ENCODE measurements around the gene PLOD1. TPM values are rescaled to one million over a fixed set of nuclear protein-coding genes. Genes with fewer than 3 reads are reported as not detected.
A peak's percentile ranks its signal among the peaks of the same experiment; 100 is the strongest.
"Not testable (repeated sequence)": the region's sequence is repeated elsewhere in the genome, so short reads cannot be mapped to it uniquely, and the experiment has no call there.

Gene PLOD1
- total RNA-seq, result 52.6 TPM
- long read RNA-seq, transcript PLOD1-201 (19 exons, 2,940 nt), result major isoform, 32 of 71 reads
- long read RNA-seq, partial matches to known transcripts, result 35 of 71 reads
- long read RNA-seq, other reads (novel, unspliced or antisense), result 3 of 71 reads

DNA sequence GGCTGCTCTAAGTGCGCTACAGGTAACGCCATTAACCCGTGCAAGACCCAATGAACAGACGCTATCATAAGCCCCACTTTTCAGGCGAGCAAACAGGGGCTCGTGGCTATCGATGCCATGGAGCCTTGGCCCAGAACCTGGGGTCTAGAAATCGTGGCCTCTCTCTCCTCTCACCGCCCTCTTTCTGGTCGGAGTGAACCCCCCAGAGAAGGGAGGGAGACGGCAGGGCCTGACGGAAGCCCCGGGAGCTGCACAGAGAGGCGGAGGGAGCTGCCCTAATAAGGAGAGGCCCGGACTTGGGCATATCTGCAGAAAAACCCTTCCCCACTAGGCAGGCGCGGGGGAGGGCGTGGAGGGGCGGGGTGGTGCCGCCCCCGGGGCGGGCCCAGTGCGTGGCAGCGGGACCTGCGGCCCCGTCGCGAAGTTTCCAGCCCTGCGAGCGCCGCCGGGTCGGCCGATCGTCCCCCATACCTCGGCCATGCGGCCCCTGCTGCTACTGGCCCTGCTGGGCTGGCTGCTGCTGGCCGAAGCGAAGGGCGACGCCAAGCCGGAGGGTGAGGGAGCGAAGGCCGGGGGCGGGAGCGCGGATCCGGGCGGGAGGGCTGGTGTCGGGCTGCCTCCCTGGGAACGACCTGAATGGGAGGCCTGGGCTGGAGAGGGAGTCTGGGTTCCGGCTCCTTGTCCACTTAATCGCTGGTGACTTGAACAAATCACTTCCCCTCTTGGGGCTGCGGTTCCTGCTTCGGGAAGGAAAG, at the start of gene PLOD1:
Gene PLOD1 (plus strand): TSS at position 416 of the 755 bp plus-strand sequence. CDS start 63 bp downstream, at position 479.
- intact Hi-C loops (cut with DNase I), result loop anchor here (5.0 kb wide), 1 partner anchor 43 kb away; no protein-coding TSS in a partner anchor
- peak; percentile 95 for DNase-seq (ENCODE audit: low spot score)

DNA sequence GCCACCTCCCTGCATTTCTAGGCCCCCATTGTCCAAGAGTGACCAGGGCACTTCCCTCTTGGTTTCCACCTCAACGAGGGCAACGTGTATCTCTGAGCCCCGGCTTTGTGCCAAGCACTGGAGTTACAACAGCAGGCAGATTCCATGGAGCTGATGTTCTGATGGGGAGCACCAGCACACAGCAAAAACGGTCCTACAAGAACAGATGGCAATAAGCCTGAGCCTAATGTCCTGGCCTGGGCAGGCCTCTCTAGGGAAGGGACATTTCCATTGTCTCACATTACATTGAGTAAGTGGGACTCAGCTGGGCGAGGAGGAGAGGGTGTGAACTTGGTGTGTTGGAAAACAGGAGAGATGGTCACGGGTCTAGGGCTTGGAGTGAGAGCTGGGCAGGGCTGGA, 48.6 kb upstream of the PLOD1 start:
- intact Hi-C loops (cut with DNase I), result loop anchor here (2.0 kb wide), 2 partner anchors 95 to 105 kb away; no protein-coding TSS in a partner anchor

DNA sequence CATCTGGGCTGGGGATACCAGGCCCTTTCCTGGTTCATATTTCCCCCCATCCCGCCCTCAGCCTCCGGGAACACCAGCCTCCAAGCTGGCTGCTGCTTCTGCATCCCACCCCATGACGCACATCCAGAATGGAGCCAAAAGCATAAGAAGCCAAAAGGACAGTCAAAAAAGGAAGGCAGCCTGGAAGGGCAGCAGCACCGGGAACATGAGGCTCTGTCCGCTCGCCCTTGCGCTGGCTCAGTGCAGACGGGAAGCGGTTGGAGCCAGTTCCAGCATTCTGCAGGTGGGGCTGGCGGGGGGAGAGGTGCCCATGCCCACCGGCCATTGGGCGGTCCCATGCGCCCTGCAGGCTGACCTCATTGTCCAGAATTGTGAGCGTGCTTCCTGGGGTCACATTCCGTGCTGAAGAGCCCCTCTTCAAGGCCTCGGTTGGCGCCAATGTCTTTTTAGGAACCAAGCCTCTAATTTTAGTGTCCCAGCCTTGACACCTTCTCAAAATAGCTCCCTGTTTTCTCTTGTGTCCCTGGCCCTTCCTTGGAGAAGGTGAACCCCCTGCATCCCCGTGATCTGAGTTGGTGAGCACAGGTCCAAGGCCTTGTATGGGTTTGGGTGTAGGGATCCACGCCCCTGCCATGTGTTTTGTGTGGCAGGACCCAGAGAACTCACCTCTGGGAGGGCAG, 47.4 kb upstream of the PLOD1 start:
- intact Hi-C loops (cut with DNase I), result loop anchor here (1.0 to 2.0 kb wide), 4 partner anchors 13 to 104 kb away; no protein-coding TSS in a partner anchor
- DNase-seq (ENCODE audit: low spot score), result peak; percentile 90

More for the DNA sequence above, 48.6 kb upstream of the PLOD1 start:
- no peak for DNase-seq (ENCODE audit: low spot score)

DNA sequence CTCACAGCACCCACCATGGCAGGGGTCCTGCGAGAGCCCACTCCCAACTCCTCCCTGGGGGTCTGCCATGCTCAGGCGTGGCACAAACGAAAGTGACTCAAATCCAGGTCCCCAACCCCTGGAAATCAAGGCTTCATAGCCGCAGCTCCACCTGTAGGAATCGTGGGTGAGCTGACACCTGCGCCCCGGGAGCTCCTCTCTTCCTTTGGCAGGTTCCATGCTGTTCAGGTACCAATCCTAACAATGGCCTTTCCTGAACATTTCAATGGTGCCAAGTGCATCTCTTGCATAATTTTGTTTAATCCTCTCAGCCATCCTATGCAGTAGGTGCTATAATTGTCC, 46.9 kb upstream of the PLOD1 start:
- intact Hi-C loops (cut with DNase I), result loop anchor here (1.0 to 2.0 kb wide), 5 partner anchors 13 to 103 kb away; no protein-coding TSS in a partner anchor
- DNase-seq (ENCODE audit: low spot score), result no peak

DNA sequence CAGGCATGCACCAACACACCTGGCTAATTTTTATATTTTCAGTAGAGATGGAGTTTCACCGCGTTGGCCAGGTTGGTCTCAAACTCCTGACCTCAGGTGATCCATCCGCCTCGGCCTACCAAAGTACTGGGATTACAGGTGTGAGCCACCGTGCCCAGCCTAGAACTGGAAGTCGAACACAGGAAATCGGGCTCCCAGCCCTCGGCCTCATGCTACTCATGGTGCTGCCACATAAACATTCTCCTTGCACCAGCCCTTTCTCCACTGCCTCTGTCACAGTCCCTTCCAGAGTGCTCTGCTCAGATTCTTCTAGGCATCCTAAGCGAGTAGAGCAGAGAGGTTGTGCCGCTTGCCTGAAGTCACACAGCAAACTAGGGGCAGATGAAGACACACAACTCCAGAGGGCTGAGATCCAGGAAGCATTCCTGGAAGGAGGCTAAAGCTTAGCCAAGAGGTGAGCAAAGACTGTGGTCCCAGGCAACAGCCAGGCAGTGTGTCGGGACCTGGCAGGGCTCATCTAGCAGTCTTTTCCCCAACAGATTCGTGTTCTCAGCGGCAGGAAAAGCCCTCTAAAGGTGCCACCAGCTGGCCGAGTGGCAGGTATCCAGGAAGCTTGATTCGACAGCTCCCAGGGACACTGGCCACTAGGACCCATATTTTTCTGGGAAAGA, 46.2 kb upstream of the PLOD1 start:
- DNase-seq (ENCODE audit: low spot score), result no peak
- intact Hi-C loops (cut with DNase I), result loop anchor here (1.0 kb wide), 1 partner anchor 47 kb away; no protein-coding TSS in a partner anchor

DNA sequence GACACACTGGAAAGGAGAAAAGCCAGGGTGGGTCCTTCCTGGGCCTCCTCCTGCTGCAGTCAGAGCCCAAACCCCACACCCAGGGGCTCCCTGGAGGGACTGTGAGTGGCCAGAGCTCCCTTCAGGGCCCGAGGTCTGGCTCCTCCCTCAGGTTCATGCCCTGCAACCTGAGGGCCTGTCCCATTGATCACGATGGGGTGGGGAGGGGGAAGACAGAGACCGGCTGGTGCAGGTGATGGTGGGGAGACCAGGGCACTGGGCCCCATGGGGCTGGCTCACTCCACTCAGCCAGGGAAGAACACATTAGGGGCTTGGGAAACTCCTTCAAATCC, 45.7 kb upstream of the PLOD1 start:
- DNase-seq (ENCODE audit: low spot score), result no peak
- intact Hi-C loops (cut with DNase I), result loop anchor here (1.0 kb wide), 1 partner anchor 48 kb away; no protein-coding TSS in a partner anchor

DNA sequence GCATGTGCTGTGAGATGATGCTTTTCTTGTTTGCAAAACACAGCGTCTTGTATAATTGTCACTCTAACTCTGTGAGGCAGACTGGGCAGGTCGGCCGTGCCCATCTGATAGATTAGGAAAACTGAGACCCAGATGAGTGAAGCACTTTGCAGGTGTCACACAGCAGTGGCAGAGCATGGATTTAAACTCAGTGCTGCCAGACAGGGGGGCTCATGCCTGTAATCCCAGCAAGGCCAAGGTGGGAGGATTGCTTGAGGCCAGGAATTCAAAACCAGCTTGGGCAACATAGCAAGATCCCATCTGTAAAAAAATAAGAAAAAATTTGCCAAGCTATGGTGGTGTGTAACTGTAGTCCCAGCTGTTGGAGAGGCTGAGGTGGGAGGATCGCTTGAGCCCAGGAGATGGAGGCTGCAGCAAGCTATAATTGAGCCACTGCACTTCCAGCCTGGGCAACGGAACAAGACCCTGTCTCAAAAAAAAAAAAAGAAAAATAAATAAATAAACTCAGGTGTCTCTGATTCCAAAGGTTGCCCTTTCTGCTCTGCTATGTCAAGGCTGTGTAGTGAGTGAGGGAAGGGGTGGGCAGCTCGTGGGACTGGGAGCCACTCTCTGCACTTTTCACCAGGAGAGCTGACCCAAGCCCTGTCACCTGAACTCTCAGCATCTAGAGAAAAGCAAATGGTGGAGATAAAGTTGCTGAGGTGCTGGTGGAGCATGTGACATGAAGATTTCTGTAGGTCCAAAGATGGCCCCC, 42.9 kb upstream of the PLOD1 start:
- DNase-seq (ENCODE audit: low spot score), result no peak
- intact Hi-C loops (cut with DNase I), result loop anchor here (2.0 kb wide), 1 partner anchor 21 kb away; no protein-coding TSS in a partner anchor

DNA sequence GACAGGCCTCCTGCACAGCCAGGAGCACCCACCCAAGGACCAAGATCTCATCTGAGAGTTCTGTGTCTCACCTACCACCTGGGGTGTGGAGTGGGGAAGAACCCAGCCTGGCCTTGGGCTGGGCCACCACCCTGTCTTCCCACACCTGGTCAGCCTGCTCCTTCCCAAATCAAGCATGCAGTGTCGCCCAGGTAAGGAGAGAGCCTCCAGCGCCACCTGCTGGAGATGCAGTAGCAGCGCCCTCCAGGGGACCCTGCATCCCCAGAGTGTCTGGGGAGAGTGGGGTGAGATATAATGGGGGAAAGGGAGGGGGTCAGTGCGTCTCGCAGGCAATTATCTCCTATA, 40.6 kb upstream of the PLOD1 start:
- peak; percentile 87 for DNase-seq (ENCODE audit: low spot score)
- intact Hi-C loops (cut with DNase I), result loop anchor here (1.0 kb wide), 1 partner anchor 56 kb away; no protein-coding TSS in a partner anchor

DNA sequence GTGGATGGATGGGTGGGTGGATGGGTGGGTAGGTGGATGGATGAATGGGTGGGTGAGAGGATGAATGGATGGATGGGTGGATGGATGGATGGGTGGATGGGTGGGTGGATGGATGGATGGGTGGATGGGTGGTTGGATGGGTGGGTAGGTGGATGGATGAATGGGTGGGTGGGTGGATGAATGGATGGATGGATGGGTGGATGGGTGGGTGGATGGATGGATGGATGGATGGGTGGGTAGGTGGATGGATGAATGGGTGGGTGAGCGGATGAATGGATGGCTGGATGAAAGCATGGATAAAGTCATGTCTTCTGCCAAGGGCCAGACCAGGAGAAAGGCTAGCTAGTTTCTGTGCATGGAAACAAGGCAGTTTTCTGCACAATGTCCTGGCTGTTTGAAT, 40.0 kb upstream of the PLOD1 start:
- DNase-seq (ENCODE audit: low spot score), result not testable (repeated sequence)
- intact Hi-C loops (cut with DNase I), result loop anchor here (1.0 kb wide), 1 partner anchor 56 kb away; no protein-coding TSS in a partner anchor

DNA sequence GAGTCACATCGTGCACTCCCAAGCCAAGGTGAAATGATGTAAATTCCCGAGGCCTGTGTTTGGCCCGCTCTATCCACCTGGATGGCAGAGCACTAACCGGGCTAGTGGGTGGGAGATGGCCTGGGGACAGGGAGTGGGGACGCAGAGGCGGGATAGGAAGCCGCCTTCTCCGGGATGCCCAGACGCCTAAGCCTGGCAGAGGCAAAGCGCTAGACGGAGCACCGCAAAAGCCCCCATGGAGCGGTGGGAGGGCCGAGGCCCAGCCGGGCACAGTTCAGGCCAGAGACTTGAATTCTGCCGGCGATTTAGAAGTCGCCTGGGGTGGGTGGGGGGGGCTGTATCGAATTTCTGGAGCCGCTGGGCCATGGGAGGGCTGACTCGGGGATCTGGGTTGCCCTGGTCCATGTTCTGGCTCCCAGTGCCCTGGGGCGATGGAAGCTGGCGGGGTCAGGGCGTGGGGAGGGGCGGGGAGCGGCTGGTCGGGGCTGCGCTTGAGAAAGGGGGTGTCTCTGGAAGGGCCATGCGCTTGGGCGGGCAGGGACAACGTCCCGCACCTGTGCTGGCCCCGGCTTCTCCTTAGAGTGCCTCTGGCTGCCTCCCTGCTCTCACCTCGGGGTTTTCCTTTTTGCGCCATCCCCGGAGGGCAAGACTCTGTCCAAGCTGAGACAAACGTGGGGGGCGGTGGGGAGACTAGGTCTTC, 36.3 kb upstream of the PLOD1 start:
- intact Hi-C loops (cut with DNase I), result no loop called here
- no peak for DNase-seq (ENCODE audit: low spot score)

DNA sequence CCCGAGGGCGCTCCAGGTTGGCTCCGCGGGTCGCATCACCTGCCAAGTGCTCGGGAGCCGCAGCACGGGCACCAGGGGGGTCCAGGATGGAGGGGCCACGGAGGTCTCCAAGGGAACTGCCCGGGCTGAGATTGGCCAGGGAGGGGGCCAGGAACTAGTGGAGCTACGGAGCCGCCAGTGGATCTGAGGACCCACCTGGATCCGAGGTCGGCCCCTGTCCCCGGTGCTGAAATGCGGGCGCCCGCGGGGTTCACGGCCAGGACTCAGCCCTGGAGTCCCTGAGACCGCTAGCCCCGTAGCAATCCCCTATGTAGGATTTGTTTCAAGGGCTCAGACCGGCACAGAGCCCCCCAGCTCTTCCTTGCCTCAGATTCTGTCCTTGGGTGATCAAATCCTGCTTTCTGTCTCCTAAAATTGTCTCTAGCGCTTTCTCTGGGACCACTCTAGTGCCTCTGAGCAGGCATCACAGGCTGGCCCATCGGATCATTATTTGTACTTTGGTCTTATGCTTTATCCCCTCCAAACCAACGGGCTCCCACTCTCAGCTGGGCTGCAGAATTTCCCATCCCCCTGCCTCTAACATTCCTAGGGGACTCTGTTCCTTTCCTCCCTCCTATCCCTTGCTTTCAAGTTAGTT, 35.6 kb upstream of the PLOD1 start:
- intact Hi-C loops (cut with DNase I), result no loop called here
- no peak for DNase-seq (ENCODE audit: low spot score)

DNA sequence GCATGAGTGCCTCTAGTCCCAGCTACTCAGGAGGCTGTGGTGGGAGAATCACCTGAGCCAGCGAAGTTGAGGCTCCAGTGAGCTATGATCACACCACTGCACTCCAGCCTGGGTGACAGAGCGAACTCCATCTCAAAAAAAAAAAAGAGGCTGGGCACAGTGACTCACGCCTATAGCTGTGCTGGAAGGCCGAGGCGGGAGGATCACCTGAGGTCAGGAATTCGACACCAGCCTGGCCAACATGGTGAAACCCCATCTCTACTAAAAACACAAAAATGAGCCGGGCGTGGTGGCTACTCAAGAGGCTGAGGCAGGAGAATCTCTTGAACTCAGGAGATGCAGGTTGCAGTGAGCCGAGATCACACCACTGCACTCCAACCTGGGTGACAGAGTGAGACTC, 33.1 kb upstream of the PLOD1 start:
- DNase-seq (ENCODE audit: low spot score); intact Hi-C loops (cut with DNase I): not testable (repeated sequence)

DNA sequence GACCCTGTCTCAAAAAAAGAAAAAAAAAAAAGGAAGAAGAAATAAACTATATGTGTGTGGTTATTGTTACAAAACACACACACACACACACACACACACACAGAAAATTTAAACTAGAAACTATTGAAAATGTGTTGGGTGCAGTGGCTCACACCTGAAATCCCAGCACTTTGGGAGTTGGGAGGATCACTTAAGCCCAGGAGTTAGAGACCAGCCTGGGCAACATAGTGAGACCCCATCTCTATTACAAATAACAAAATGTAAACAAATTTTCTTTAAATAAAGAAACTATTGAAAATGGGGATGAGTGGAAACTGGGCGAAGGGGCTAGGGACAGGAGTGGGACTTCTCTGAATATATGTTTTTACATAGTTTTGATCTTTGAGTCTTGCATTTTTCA, 31.3 kb upstream of the PLOD1 start:
- DNase-seq (ENCODE audit: low spot score), result no peak
- intact Hi-C loops (cut with DNase I), result no loop called here

DNA sequence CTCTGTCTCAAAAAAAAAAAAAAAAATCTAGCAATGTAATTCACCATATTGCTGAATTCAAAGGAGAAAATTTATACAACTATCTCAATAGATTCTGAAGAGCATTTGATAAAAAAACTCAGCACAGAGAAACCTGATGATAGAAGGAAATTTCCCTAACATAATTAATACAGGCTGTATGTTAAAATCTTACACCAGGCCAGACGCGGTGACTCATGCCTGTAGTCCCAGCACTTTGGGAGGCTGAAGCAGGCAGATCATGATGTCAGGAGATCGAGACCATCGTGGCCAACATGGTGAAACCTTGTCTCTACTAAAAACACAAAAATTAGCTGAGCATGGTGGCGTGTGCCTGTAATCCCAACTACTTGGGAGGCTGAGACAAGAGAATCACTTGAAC, 30.4 kb upstream of the PLOD1 start:
- DNase-seq (ENCODE audit: low spot score); intact Hi-C loops (cut with DNase I): not testable (repeated sequence)

DNA sequence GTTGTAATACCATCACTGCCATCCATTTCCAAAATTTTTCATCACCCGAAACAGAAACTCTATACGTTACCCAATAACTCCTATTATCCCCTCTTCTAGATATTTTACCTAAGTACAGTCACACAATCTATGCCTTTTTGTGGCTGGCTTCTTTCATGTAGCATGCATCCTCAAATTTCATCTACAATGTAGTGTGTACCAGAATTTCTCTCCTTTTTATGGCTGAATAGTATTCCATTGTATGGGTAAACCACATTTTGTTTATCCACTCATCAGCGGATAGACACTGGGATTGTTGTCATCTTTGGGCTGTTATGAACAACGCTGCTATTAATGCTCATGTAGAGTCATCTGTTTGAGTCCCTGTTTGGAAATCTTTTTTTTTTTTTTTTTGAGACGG, 29.5 kb upstream of the PLOD1 start:
- DNase-seq (ENCODE audit: low spot score), result no peak
- intact Hi-C loops (cut with DNase I), result loop anchor here (5.0 kb wide), 1 partner anchor 77 kb away; the partner anchor contains the start of gene MFN2

DNA sequence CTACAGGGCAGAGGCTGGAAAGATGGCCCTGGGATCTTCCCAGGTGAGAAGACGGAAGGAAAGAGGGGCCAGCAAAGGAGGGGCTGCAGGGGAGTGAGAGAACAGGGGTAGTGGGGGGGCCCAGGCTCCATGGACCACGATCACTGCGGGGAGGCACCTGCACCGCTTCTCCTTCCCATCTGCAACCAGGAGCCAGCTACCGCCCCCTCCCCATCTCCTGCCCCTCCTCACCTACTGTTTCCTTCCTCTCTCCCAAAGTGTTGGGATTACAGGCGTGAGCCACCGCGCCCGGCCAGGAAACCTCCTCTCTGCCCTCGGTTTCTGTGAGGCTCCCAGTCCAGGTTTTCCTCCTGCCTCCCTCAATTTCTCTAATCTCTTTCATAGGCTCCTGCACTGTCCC, 27.6 kb upstream of the PLOD1 start:
- no peak for DNase-seq (ENCODE audit: low spot score)
- intact Hi-C loops (cut with DNase I), result loop anchor here (5.0 kb wide), 1 partner anchor 75 kb away; the partner anchor contains the start of gene MFN2

DNA sequence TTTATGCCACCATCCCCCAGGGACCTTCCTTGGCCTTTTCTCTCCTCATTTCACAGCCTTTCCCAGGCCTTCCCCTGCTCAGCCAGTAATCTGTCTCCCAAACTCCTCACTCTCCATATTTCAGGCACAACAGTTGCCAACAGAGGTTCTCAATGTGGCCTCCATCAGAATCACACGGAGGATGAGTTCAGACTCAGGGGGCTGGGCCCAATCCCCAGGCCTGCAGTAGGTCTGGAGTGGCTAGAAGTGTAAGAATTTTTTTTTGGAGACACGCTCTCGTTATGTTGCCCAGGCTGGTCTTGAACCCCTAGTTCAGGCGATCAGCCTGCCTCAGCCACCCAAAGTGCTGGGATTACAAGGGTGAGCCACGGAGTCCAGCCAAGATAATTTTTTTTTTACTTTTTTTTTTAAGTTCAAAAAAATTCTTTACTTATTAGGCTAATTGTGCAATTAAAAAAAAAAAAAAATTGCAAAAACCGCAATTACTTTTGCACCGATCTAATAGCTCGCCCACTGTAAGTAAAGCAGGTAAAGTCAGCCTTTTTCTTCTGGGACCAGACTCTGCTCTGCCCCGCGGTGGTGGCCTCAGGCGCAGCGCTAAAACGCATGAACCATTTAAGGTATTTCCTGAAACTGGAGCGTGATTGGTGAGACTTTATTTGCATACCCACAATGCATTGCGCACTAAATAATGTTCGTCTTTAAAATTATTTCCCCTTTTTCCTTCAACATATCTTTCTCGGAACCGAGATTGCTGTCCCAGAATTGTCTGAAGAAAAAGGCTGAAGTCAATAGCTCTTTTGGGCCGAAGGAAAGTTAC, 27.0 kb upstream of the PLOD1 start:
- intact Hi-C loops (cut with DNase I), result loop anchor here (2.0 to 5.0 kb wide), 2 partner anchors 19 to 75 kb away; partner anchors contain the start of genes KIAA2013 and MFN2
- DNase-seq (ENCODE audit: low spot score), result peak; percentile 94

Measured in cardiac septum (tissue), 1 donor.